ENCODE data around the gene CHMP3.
A peak's percentile ranks its signal among the peaks of the same experiment; 100 is the strongest.

Gene CHMP3

GRCh38 chr2:86566821-86567190 lies 3.6 kb upstream of the CHMP3 start:
- peaks cover 2% of the 10 kb centered on the region for H3K4me1 ChIP-seq
- no peak overlapping the region for H3K4me2 ChIP-seq (ENCODE audit: low read length)
- H3K4me3 ChIP-seq (ENCODE audit: low read depth, low read length), result no peak overlapping the region
- TF ChIP-seq CTCF (IDR thresholded peaks at IDR 0.05), result no peak
- no peaks in the 10 kb centered on the region for H3K27me3 ChIP-seq (ENCODE audit: control insufficient read depth, insufficient read depth, low read length)
- H3K36me3 ChIP-seq (ENCODE audit: control insufficient read depth, insufficient read depth, low read length), result no peaks in the 10 kb centered on the region
- no peaks in the 10 kb centered on the region for H3K9me3 ChIP-seq (ENCODE audit: control insufficient read depth, low read length)
- no peak overlapping the region for H3K27ac ChIP-seq
- H3K79me2 ChIP-seq, result peaks cover 11% of the 10 kb centered on the region
- no peak overlapping the region for H3K9ac ChIP-seq
- H2AFZ ChIP-seq, result peak overlapping the region; percentile 9

- H3K4me3 ChIP-seq (ENCODE audit: low read depth, low read length), result no peak overlapping the region
- no peaks in the 10 kb centered on the region for H3K36me3 ChIP-seq (ENCODE audit: control insufficient read depth, insufficient read depth, low read length)
- H3K9ac ChIP-seq, result no peak overlapping the region
- peak overlapping the region; percentile 46 for H2AFZ ChIP-seq
- no peaks in the 10 kb centered on the region for H3K9me3 ChIP-seq (ENCODE audit: control insufficient read depth, low read length)
- H3K4me2 ChIP-seq (ENCODE audit: low read length), result no peak overlapping the region
- peaks cover 13% of the 10 kb centered on the region for H3K79me2 ChIP-seq
- peaks cover 2% of the 10 kb centered on the region for H3K4me1 ChIP-seq
- TF ChIP-seq CTCF (IDR thresholded peaks at IDR 0.05), result no peak
- H3K27ac ChIP-seq, result no peak overlapping the region
- H3K27me3 ChIP-seq (ENCODE audit: control insufficient read depth, insufficient read depth, low read length), result no peaks in the 10 kb centered on the region
These were observed 3.0 kb upstream of the CHMP3 start for GRCh38 chr2:86566158-86566820.

- H3K9ac ChIP-seq, result no peak overlapping the region
These were observed 413 bp upstream of the CHMP3 start for GRCh38 chr2:86563650-86564061.

GRCh38 chr2:86562485-86562921 lies 740 bp downstream of the CHMP3 start:
- no peaks in the 10 kb centered on the region for H3K27me3 ChIP-seq (ENCODE audit: control insufficient read depth, insufficient read depth, low read length)

More at GRCh38 chr2:86563650-86564061, 413 bp upstream of the CHMP3 start:
- H3K27ac ChIP-seq, result peak overlapping the region; percentile 100
- no peak for TF ChIP-seq CTCF (IDR thresholded peaks at IDR 0.05)
- H2AFZ ChIP-seq, result peak overlapping the region; percentile 98
- H3K4me3 ChIP-seq (ENCODE audit: low read depth, low read length), result peak overlapping the region; percentile 90
- H3K36me3 ChIP-seq (ENCODE audit: control insufficient read depth, insufficient read depth, low read length), result no peaks in the 10 kb centered on the region
- peaks cover 2% of the 10 kb centered on the region for H3K4me1 ChIP-seq
- H3K9me3 ChIP-seq (ENCODE audit: control insufficient read depth, low read length), result no peaks in the 10 kb centered on the region
- H3K27me3 ChIP-seq (ENCODE audit: control insufficient read depth, insufficient read depth, low read length), result no peaks in the 10 kb centered on the region
- H3K79me2 ChIP-seq, result peaks cover 24% of the 10 kb centered on the region
- peak overlapping the region; percentile 75 for H3K4me2 ChIP-seq (ENCODE audit: low read length)

More at GRCh38 chr2:86562485-86562921, 740 bp downstream of the CHMP3 start:
- peaks cover 2% of the 10 kb centered on the region for H3K4me1 ChIP-seq
- no peaks in the 10 kb centered on the region for H3K36me3 ChIP-seq (ENCODE audit: control insufficient read depth, insufficient read depth, low read length)
- peak overlapping the region; percentile 92 for H3K9ac ChIP-seq
- no peak for TF ChIP-seq CTCF (IDR thresholded peaks at IDR 0.05)
- H3K27ac ChIP-seq, result peak overlapping the region; percentile 100
- peak overlapping the region; percentile 98 for H2AFZ ChIP-seq
- H3K79me2 ChIP-seq, result peaks cover 33% of the 10 kb centered on the region
- peak overlapping the region; percentile 75 for H3K4me2 ChIP-seq (ENCODE audit: low read length)
- no peaks in the 10 kb centered on the region for H3K9me3 ChIP-seq (ENCODE audit: control insufficient read depth, low read length)
- peak overlapping the region; percentile 90 for H3K4me3 ChIP-seq (ENCODE audit: low read depth, low read length)
